Heart left ventricle (tissue), 16 donors: Measurements from ENCODE around the gene STAG1. TPM values are rescaled to one million over a fixed set of nuclear protein-coding genes. Genes with fewer than 3 reads are reported as not detected.

ENCODE experiments used
- ATAC-seq, 4 donors: fragments of 200-7000 bp; cut with Tn5 transposase; one replicate each; pipeline ENCODE4 v1.9.1; 2020 to 2022; ENCODE audit warnings: moderate library complexity in 4 of 4, mild to moderate bottlenecking in 3 of 4, moderate number of reproducible peaks in 1 of 4
- DNase-seq, 5 donors: peaks; one replicate each; pipeline ENCODE4 v3.0.0-alpha.2; 2020
- H3K27ac ChIP-seq, 12 donors: fragments of 200-600 bp; sonication (generic) in 4 of 12; one replicate each; pipeline versions ENCODE4 v1.5.0 to v1.8.0; 2016 to 2022; ENCODE audit warnings: mild to moderate bottlenecking in 2 of 12
- H3K27me3 ChIP-seq, 9 donors: fragments of 200-600 bp; sonication (generic) in 2 of 9; one replicate each; pipeline versions ENCODE4 v1.5.1 to v1.8.0; 2016 to 2022; ENCODE audit warnings: mild to moderate bottlenecking in 3 of 9
- H3K36me3 ChIP-seq, 9 donors: fragments of 200-600 bp; sonication (generic) in 2 of 9; one replicate each; pipeline versions ENCODE4 v1.5.0 to v1.8.0; 2018 to 2022; ENCODE audit warnings: mild to moderate bottlenecking in 2 of 9
- H3K4me1 ChIP-seq, 12 donors: fragments of 200-600 bp; sonication (generic) in 4 of 12; one replicate each; pipeline versions ENCODE4 v1.5.0 to v1.8.0; 2016 to 2022; ENCODE audit warnings: mild to moderate bottlenecking in 3 of 12
- H3K4me3 ChIP-seq, 12 donors: fragments of 200-600 bp; sonication (generic) in 4 of 12; one replicate each; pipeline versions ENCODE4 v1.5.0 to v1.8.0; 2017 to 2022; ENCODE audit warnings: mild to moderate bottlenecking in 9 of 12, moderate library complexity in 4 of 12
- H3K9me3 ChIP-seq, 12 donors: fragments of 200-600 bp; sonication (generic) in 4 of 12; one replicate each; pipeline versions ENCODE4 v1.5.0 to v1.8.0; 2016 to 2022; ENCODE audit warnings: mild to moderate bottlenecking in 1 of 12
- POLR2A ChIP-seq, 2 donors: fragments of 450-650 bp; IDR thresholded peaks; one replicate each; pipeline ENCODE4 v1.6.1; 2017; ENCODE audit warnings: antibody characterized with exemption in 2 of 2, mild to moderate bottlenecking in 2 of 2, moderate library complexity in 2 of 2
- WGBS, 4 donors: extraction: QIAGEN DNeasy Blood & Tissue Kit in 2 of 4; methylation state at CpG; one replicate each; pipeline versions ENCODE4 v1.1.5 to v1.1.7; 2013 to 2018; 5-methylcytosine and 5-hydroxymethylcytosine counted together
- intact Hi-C, 10 donors: fragments of 100-400 bp; cut with DNase I; formaldehyde crosslinking; loops; one replicate each; pipeline versions ENCODE4 v1.11.1 to v1.14.2; 2022
- polyA plus RNA-seq, 2 donors: library from polyadenylated mRNA; stranded (reverse); fragments of 200-250 nt; gene quantifications; one replicate each; pipeline ENCODE4 v1.2.3, GENCODE V29; 2013
- total RNA-seq, 9 donors: library from RNA; depleted of rRNA in 2 of 9; stranded (reverse); fragments of >200 nt in 2 of 9; fragmentation: NEBNext Ultra II Directional in 3 of 9; extraction: Animal tissue kit (Norgen Biotek cat#: 25700) in 3 of 9; gene quantifications; one replicate each; pipeline versions ENCODE4 v1.1.0 to v1.2.4, GENCODE V29; 2016 to 2023
- TF ChIP-seq, protein P1 (sequence below), 12 donors: fragments of 200-600 bp; sonication (generic) in 4 of 12; IDR thresholded peaks; one replicate each; pipeline versions ENCODE4 v1.5.0 to v1.8.0; 2018 to 2022; ENCODE audit warnings: antibody characterized with exemption in 12 of 12, mild to moderate bottlenecking in 5 of 12
- donor health status: ischemic (EF 13 %, LVEDD 7.1; RV severe dilation, severe dysfunction).
- donor health status: healthy with polysubstance abuse.
- donor health status: DM: no; HTN: yes; CAD: no.
- donor health status: DM: no; HTN: no; CAD: no.
- donor health status: ischemic (EF 25% LVEDD 6.9; RV normal size, moderate dysfunction).
- donor health status: ischemic (EF 25% LVEDD 5.7; RV mildly dilated, moderate dysfunction).
- donor health status: healthy.
- donor health status: DM: yes; HTN: yes; CAD: no.
- donor health status: ischemic (EF 35%, LVEDD 5.7; RV mildly dilated, moderate dysfunction).
- donor health status: nonischemic (EF 11% LVEDD 7.7; RV severe dilation, severe dysfunction).
- donor health status: DM: yes; HTN: yes; CAD: no.
- donor health status: PGD.
- donor health status: ischemic (EF 29% LVEDD 5.4; RV normal size, mild dysfunction).
- donor health status: nonischemic (EF 23%, LVEDD 6.1; RV moderate dilation, normal function).

Gene STAG1
- total and polyA plus RNA-seq, 11 donors = 7.2 to 23.4 (median 19.8) TPM

DNA sequence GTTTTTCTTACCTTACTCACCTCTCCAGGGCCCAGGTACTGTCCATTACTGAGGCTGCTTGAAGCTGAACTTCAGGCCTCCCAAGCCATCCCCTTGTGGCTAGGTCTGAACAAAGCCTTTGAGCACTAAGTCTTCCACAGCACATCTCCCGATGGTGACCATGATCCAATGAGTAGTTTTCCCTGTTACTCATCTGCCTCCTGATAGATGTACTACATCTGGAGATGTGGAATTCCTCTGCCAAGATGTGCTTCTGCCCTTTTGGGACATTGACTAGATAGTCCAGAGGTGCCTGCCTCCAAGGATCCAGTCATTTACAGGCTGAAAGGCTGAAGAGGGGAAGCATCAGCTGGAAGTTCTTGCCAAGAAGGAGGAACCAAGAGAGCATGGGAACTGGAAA is 37.8 kb upstream of the STAG1 start:
- DNase-seq = no peak
- Histone ChIP-seq H3K4me1 (peaks cover 0 to 22% (median 10%) of the 10 kb centered on the region in 12 donors), H3K4me3 (no peak overlapping the region), H3K9me3 (no peaks in the 10 kb centered on the region), H3K27ac (no peak overlapping the region), H3K27me3 (no peaks in the 10 kb centered on the region), H3K36me3 (no peaks in the 10 kb centered on the region)
- TF ChIP-seq, protein P1, sequence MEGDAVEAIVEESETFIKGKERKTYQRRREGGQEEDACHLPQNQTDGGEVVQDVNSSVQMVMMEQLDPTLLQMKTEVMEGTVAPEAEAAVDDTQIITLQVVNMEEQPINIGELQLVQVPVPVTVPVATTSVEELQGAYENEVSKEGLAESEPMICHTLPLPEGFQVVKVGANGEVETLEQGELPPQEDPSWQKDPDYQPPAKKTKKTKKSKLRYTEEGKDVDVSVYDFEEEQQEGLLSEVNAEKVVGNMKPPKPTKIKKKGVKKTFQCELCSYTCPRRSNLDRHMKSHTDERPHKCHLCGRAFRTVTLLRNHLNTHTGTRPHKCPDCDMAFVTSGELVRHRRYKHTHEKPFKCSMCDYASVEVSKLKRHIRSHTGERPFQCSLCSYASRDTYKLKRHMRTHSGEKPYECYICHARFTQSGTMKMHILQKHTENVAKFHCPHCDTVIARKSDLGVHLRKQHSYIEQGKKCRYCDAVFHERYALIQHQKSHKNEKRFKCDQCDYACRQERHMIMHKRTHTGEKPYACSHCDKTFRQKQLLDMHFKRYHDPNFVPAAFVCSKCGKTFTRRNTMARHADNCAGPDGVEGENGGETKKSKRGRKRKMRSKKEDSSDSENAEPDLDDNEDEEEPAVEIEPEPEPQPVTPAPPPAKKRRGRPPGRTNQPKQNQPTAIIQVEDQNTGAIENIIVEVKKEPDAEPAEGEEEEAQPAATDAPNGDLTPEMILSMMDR (IDR thresholded peaks at IDR 0.05) = no peak
- no peak for TF ChIP-seq POLR2A (IDR thresholded peaks at IDR 0.05)
- intact Hi-C loops = no loop called here
- WGBS, 4 donors = 70 to 91% (median 84%) methylated on average over 1 of the region's 1 CpG
- no peak for ATAC-seq

DNA sequence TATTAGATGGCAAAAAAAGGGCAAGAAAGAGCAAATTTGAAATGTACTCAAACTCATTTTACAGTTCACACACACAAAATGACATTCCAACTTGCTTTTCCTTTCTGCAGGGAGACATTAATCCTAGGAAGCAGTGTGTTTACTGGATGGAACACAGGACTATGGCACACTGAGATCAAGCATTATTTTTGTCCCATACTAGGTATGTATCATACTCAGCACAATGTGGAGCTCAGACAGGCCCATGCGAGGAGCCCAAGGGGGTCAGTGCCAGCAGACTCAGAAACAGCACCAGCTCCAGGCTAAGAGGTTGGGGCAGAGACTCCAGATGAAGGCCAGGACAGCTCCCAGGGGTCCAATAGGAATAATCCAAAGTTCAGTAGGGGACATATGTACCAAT is 36.0 kb upstream of the STAG1 start:
- TF ChIP-seq POLR2A (IDR thresholded peaks at IDR 0.05) = no peak
- TF ChIP-seq, protein P1 (IDR thresholded peaks at IDR 0.05) = no peak
- H3K27ac ChIP-seq = no peak overlapping the region
- ATAC-seq = no peak

GRCh38 chr3:136787349-136787748 is 35.2 kb upstream of the STAG1 start:
- peak overlapping the region in 1 of 12 donors; percentile 27 for H3K4me3 ChIP-seq
- intact Hi-C loops = no loop called here
- no peaks in the 10 kb centered on the region for H3K36me3 ChIP-seq
- DNase-seq = peak in 1 of 5 donors; percentile 41
- TF ChIP-seq, protein P1 (IDR thresholded peaks at IDR 0.05) = no peak
- TF ChIP-seq POLR2A (IDR thresholded peaks at IDR 0.05) = no peak
- no peaks in the 10 kb centered on the region for H3K9me3 ChIP-seq
- H3K27me3 ChIP-seq = no peaks in the 10 kb centered on the region
- peaks cover 0 to 22% (median 10%) of the 10 kb centered on the region in 12 donors for H3K4me1 ChIP-seq
- 14 to 37% (median 24%) methylated on average over 2 of the region's 2 CpGs for WGBS, 4 donors
- ATAC-seq = peak; percentile 50 to 76 (median 70)
- H3K27ac ChIP-seq = peak overlapping the region in 10 of 12 donors; percentile 4 to 70 (median 54)

More for the DNA sequence above, 36.0 kb upstream of the STAG1 start:
- no peaks in the 10 kb centered on the region for H3K9me3 ChIP-seq
- WGBS, 4 donors = 91 to 97% (median 95%) methylated on average over 1 of the region's 1 CpG
- DNase-seq = no peak
- H3K36me3 ChIP-seq = no peaks in the 10 kb centered on the region
- intact Hi-C loops = no loop called here
- H3K27me3 ChIP-seq = no peaks in the 10 kb centered on the region
- H3K4me1 ChIP-seq = peaks cover 0 to 22% (median 10%) of the 10 kb centered on the region in 12 donors
- H3K4me3 ChIP-seq = no peak overlapping the region

DNA sequence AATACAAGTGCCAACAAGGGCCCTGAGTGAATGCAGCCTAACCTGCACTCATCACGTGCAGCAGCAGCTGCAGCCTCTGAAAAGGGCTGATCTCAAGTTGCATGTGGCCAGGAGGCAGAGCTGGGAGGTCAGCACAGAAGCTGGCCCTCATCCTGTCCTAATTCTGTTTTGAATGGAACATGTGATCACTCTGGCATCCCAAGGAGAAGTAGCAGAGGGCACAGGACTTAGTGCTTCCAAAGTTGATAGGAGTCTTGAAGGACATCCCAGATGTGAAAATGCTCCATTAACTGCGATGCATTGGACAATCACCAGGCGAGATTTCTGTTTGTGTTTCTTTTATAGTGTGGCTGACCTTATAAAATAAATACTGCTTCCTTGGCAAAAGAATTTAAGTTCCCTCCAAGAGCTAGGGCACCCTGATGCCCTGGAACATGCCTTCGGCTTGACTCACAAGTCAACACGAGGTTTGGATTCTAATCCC is 31.6 kb upstream of the STAG1 start:
- H3K9me3 ChIP-seq = no peaks in the 10 kb centered on the region
- H3K27me3 ChIP-seq = no peaks in the 10 kb centered on the region
- intact Hi-C loops = no loop called here
- peaks cover 0 to 22% (median 10%) of the 10 kb centered on the region in 12 donors for H3K4me1 ChIP-seq
- H3K36me3 ChIP-seq = no peaks in the 10 kb centered on the region
- 81 to 86% (median 83%) methylated on average over 5 of the region's 5 CpGs for WGBS, 4 donors
- ATAC-seq = no peak
- H3K4me3 ChIP-seq = no peak overlapping the region
- no peak overlapping the region for H3K27ac ChIP-seq
- TF ChIP-seq, protein P1 (IDR thresholded peaks at IDR 0.05) = no peak
- TF ChIP-seq POLR2A (IDR thresholded peaks at IDR 0.05) = no peak
- DNase-seq = no peak
